GM18858 (cell line): ENCODE measurements around the gene SPEF2.
"Not testable (repeated sequence)": the region's sequence is repeated elsewhere in the genome, so short reads cannot be mapped to it uniquely, and the experiment has no call there.

Experiments used
- ATAC-seq: cut with Tn5 transposase; IDR thresholded peaks from one replicate; pipeline ENCODE4 v1.9.1; 2021; ENCODE audit not compliant: unreplicated experiment

SPEF2 gene

DNA sequence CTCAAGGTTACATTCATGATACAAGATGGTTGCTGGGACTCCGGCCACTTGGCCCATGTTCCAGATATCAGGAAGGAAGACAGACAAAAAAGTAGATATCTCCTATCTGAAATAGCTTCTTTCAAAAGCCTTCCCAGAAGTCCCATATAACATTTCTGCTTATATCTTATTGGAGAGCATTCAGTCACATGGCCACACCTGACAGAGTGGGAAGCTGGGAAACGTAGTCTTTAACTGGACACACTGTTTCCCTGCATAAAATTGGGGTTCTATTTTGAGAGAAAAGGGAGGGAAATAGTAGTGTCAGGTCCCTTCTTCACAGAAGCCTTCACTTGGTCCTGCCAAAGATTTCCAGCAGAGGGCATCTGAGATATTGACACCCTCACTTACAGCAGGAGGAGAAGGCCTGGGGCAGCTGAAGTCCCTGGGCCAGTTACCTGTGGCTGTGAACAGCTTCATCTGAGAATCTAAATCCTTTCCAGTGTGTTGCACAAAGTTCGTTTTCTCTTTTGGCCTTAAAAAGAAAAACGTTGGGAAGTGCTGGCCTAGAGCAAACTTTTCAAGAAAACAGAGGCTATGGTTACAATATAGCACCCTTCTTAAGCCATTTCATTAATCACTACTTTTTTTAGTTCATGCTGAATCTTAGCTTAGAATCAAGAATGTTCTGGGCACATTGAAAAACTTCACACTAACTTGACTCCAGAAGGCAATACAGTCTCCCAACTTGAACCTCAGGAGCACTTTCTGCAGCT, 33.5 kb downstream of the SPEF2 start:
- no peak for ATAC-seq

- ATAC-seq = no peak
These were observed 39.1 kb downstream of the SPEF2 start for GRCh38 chr5:35656721-35657120.

DNA sequence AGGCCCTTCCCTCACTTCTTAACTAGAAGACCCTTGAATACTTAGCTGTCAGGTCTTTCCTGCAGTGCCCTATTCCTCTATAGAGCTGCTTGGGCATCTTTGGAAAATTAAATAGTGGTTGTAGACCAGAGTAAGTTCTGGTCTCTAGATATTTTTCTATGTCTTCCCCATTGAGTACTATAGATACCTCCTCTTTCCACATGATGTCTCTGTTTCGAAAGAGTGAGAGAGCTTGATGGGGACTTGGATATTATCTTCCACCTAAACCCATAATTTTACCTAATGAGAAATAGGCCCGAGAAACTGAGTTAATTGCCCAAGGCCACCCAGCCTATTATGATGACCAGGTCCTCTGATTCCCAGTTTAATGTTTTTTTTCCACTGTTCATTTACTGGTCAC, 40.2 kb downstream of the SPEF2 start:
- ATAC-seq = no peak

- ATAC-seq = no peak
These were observed 41.9 kb downstream of the SPEF2 start for GRCh38 chr5:35659556-35659955.

- ATAC-seq = no peak
These were observed 42.8 kb downstream of the SPEF2 start for GRCh38 chr5:35660451-35660850.

DNA sequence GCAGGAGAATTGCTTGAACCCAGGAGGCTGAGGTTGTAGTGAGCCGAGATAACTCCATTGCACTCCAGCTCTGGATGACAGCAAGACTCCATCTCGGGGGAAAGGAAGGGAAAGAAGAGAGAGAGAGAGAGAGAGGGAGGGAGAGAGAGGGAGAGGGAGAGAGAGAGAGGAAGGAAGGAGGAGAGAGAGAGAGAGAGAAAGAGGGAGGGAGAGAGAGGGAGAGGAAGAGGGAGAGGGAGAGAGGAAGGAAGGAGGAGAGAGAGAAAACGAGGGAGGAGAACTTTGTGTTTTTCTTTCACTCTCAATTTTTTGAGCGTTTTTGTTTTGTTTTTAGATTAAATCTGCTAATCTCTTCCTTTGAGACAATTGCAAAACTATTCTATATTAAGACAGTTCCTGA, 46.9 kb downstream of the SPEF2 start:
- no peak for ATAC-seq

GRCh38 chr5:35665096-35665495, 47.4 kb downstream of the SPEF2 start:
- no peak for ATAC-seq

GRCh38 chr5:35668319-35668718, 50.7 kb downstream of the SPEF2 start:
- ATAC-seq = no peak

DNA sequence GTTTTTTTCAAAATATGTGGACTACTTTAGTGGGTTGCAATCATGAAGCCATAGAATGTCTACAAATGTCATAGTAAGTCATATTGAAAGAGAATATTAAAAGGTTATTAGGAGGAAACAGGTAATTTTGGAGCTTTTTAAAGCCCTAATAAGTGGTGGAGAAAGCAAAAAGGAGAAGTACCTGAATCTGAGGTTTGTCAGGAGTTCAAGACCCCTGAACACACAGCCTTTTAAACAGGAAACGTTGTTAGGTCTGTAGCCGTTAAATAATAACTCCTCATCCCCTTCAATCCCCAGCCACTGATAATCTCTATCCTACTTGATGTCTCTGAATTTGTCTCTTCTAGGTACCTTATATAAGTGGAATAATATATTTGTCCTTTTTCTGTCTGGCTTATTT, 51.1 kb downstream of the SPEF2 start:
- ATAC-seq = no peak

- no peak for ATAC-seq
These were observed 54.1 kb downstream of the SPEF2 start for GRCh38 chr5:35671541-35672295.

GRCh38 chr5:35672296-35672655, 54.6 kb downstream of the SPEF2 start:
- not testable (repeated sequence) for ATAC-seq

DNA sequence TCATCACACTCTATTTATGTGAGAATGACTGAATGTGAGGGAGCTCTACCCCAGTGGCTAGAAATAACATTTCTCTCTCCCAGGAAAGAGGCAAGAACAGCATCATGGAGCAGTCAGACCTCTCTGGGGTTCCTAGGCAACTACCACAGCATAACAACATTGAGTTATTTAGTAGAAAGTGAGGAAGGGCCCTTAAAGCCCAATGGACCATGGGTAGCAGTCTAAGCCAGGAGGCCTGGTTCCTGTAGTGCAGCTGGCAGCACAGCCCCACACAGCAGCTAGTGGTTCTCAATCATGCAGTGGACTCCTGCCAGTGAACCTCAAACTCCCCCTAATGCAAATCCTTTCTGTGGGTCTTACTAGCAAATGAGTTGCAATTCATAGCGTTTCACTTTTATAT, 55.3 kb downstream of the SPEF2 start:
- no peak for ATAC-seq

DNA sequence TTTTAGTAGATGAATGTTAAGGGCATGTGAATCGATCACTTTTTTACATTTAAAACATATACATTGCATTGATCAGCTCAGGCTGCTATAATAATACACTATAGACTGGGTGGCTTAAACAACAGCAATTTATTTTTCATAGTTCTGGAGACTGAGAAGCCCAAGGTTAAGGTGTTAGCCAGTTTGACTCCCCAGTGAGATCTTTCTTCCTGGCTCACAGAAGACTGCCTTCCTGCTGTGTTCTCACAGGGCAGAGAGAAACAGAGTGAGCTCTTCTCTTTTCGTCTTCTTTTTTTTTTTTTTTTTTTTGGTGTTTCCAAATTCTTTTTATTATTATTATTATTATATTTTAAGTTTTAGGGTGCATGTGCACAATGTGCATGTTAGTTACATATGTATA, 56.4 kb downstream of the SPEF2 start:
- ATAC-seq = no peak

DNA sequence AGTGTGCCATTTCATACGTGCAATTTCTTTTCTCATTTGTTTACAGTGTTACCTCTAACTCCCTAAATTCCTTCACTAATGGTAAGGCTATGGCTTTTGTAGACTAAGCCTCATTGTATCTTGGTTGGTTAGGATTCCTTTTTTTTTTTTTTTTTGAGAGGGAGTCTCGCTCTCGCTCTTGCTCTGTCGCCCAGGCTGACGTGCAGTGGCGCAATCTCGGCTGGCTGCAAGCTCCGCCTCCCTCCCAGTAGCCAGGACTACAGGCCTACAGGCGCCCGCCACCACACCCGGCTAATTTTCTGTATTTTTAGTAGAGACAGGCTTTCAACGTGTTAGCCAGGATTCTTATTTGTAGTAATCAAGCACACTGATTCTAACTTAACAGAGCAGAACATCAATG, 57.7 kb downstream of the SPEF2 start:
- no peak for ATAC-seq

DNA sequence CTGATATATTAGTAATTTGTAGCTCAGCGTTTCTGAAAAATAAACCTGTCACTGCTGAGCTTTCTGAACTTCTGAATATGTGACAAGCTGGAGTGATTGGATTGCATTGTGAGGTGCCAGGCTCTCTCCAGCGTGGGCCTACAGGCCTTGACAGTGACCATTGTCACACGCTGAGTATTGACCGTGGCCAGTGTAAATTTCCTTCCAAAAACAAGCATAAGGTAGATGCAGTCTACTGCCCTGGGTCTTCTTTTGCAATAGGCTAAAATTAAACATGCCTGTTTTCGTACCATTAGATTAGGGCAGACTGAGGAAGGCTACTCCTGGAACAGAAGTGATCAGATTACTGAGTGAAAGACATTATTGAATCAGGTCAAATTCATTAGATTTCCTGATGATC, 60.2 kb downstream of the SPEF2 start:
- no peak for ATAC-seq

DNA sequence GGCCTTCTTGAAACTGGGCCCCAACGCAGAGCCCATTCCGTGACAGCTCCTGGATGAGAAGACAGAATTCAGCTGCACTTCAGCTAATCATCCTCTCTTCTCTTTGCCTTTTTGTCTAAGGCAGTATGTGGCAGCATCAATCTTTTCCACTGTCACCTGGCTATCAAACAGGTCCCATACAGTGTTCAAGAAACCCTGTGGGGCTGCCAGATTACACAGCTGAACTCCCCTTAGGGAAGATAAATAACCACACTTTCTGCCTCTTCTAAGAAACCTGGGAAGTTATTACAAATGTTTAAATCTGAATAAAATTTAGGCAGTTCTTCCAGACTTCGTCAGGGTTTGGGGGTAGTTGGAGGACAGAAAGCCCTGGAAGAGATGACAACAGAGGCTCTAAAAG, 61.0 kb downstream of the SPEF2 start:
- no peak for ATAC-seq

DNA sequence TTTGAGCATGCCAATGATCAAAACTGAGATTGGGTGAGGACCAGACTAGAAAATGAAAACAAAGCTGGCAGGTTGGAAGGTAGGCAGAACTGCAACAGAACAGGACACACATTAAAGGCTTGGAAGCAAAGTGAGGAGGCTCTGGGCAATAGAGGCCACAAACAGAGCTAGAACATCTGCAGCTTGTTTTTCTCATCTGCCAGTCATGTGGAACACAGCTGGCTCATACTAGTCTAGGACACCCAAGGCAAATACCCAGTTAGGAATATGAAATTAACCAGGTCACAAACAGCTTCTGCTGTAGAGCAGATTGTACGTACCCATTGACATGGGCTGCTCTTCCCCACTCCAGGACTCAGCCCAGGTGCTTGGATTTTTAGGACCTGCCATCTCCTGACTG, 61.7 kb downstream of the SPEF2 start:
- ATAC-seq = no peak

DNA sequence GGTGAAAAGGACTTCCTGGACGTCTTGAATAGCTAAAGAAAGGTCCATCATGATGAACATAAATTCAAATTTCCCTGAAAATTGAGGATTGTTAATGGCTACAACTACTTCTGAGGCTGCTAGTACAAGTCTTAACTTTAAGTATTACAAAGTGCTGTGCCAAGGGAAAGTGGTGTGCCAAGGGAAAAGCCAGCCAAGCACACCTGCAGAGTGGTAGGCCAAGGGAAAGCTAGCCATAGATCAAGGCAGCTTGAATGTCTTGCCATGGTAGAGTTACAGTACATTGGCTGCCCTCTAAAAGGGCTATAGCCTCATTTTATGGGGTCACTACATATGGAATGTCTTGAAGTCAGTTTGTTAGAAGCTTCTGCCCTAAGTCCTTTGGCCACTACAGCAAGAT, 64.2 kb downstream of the SPEF2 start:
- ATAC-seq = no peak

- no peak for ATAC-seq
These were observed 65.8 kb downstream of the SPEF2 start for GRCh38 chr5:35683466-35683865.

GRCh38 chr5:35685161-35685560, 67.5 kb downstream of the SPEF2 start:
- no peak for ATAC-seq

DNA sequence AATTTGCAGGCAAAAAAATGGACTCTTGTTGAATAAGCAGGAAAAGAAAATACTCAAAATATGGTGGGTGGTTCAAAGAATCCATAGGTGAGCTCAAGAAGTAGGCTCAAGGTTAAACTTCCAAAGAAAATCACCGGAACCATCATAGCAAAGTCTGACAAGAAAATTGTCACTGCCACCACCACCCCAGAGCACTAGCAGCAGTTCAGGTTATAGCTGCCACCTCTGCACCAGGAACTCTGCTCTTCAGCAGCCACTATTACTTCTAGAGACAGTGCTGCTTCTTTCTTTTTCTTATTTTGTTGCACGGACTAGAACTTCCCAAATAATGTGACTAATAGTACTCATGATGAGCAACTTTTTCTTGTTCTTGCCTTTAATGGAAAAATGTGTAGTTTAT, 70.3 kb downstream of the SPEF2 start:
- ATAC-seq = no peak

DNA sequence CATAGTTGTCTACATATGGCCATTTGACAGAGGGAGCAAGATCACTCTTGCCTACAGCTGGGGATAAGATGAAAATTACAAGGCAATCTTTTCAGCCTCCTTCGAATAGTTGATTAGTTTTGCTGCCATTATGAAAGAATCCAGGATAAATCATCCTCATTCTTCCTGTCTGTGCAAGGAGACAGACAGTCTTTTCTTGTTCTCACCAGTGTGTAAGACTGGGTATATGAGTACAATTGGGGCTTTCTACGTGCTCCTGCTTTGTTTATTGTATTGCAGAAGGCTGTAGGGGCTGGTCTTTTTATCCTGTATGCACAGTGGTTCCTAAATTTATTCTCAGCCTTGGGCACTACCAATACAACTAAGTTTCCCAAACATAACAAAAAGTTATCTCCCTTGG, 76.8 kb downstream of the SPEF2 start:
- ATAC-seq = no peak
